H9 (cell line): ENCODE measurements around the gene LPCAT4. TPM values are rescaled to one million over a fixed set of nuclear protein-coding genes. Genes with fewer than 3 reads are reported as not detected.

ENCODE experiments used
- DNase-seq: peaks from one replicate; pipeline ENCODE4 v3.0.0-alpha.2; 2017
- H2AFZ ChIP-seq: one replicate; pipeline ENCODE4 v1.6.1; 2013; ENCODE audit warnings: mild to moderate bottlenecking, low read length, control low read depth, moderate library complexity
- H2AK5ac ChIP-seq: 2 replicates; pipeline ENCODE4 v1.6.1; 2013; ENCODE audit warnings: low read length, control low read depth, mixed read lengths; ENCODE audit not compliant: insufficient read length
- H2BK120ac ChIP-seq: one replicate; pipeline ENCODE4 v1.6.1; 2013; ENCODE audit warnings: low read depth, mild to moderate bottlenecking, low read length, control low read depth, inconsistent platforms; ENCODE audit not compliant: poor library complexity, severe bottlenecking
- H2BK12ac ChIP-seq: 2 replicates; pipeline ENCODE4 v1.6.1; 2013; ENCODE audit warnings: low read length, control low read depth, mixed read lengths, low read depth; ENCODE audit not compliant: insufficient read length
- H2BK15ac ChIP-seq: 2 replicates; pipeline ENCODE4 v1.6.1; 2013; ENCODE audit warnings: low read depth, low read length, control low read depth
- H2BK20ac ChIP-seq: one replicate; pipeline ENCODE4 v1.6.1; 2013; ENCODE audit warnings: low read depth, mild to moderate bottlenecking, low read length, control low read depth, inconsistent platforms; ENCODE audit not compliant: poor library complexity, severe bottlenecking
- H2BK5ac ChIP-seq: 2 replicates; pipeline ENCODE4 v1.6.1; 2013; ENCODE audit warnings: low read length, control low read depth, mixed read lengths; ENCODE audit not compliant: insufficient read length
- H3K14ac ChIP-seq: 2 replicates; pipeline ENCODE4 v1.6.1; 2013; ENCODE audit warnings: low read length, control low read depth; ENCODE audit not compliant: insufficient read depth
- H3K18ac ChIP-seq: 2 replicates; pipeline ENCODE4 v1.6.1; 2013; ENCODE audit warnings: low read depth, mild to moderate bottlenecking, mixed read lengths, low read length, control low read depth; ENCODE audit not compliant: insufficient read length
- H3K23ac ChIP-seq: 2 replicates; pipeline ENCODE4 v1.6.1; 2013; ENCODE audit warnings: low read length, control low read depth, mixed read lengths, low read depth; ENCODE audit not compliant: insufficient read length
- H3K23me2 ChIP-seq: 2 replicates; pipeline ENCODE4 v1.6.1; 2013; ENCODE audit warnings: low read depth, mild to moderate bottlenecking, mixed read lengths, low read length, control low read depth; ENCODE audit not compliant: insufficient read length, poor library complexity, severe bottlenecking
- H3K27ac ChIP-seq: 2 replicates; pipeline ENCODE4 v1.5.1; 2013; ENCODE audit warnings: low read length, control low read depth, mixed read lengths, low read depth; ENCODE audit not compliant: insufficient read length
- H3K27me3 ChIP-seq: 2 replicates; pipeline ENCODE4 v1.6.1; 2013; ENCODE audit warnings: low read length, control low read depth, inconsistent platforms; ENCODE audit not compliant: insufficient read depth
- H3K4ac ChIP-seq: 2 replicates; pipeline ENCODE4 v1.6.1; 2013; ENCODE audit warnings: low read depth, mild to moderate bottlenecking, control low read depth, inconsistent platforms, low read length, moderate library complexity
- H3K4me1 ChIP-seq: 2 replicates; pipeline ENCODE4 v1.6.1; 2013; ENCODE audit warnings: low read length, control low read depth, inconsistent platforms; ENCODE audit not compliant: insufficient read depth
- H3K4me2 ChIP-seq: 2 replicates; pipeline ENCODE4 v1.6.1; 2013; ENCODE audit warnings: low read length, control low read depth, mixed read lengths; ENCODE audit not compliant: insufficient read length, insufficient read depth
- H3K56ac ChIP-seq: 2 replicates; pipeline ENCODE4 v1.6.1; 2013; ENCODE audit warnings: low read depth, mild to moderate bottlenecking, mixed read lengths, low read length, control low read depth; ENCODE audit not compliant: insufficient read length
- H3K79me1 ChIP-seq: 2 replicates; pipeline ENCODE4 v1.6.1; 2013; ENCODE audit warnings: low read depth, mild to moderate bottlenecking, moderate library complexity, low read length, control low read depth, inconsistent platforms; ENCODE audit not compliant: insufficient read depth, poor library complexity, severe bottlenecking
- H3K79me2 ChIP-seq: 2 replicates; pipeline ENCODE4 v1.6.1; 2013; ENCODE audit warnings: low read length, control low read depth, inconsistent platforms; ENCODE audit not compliant: insufficient read depth
- H3K9ac ChIP-seq: 2 replicates; pipeline ENCODE4 v1.6.1; 2013; ENCODE audit warnings: low read length, control low read depth, mixed read lengths; ENCODE audit not compliant: insufficient read length; ENCODE audit errors: extremely low read depth
- H3K9me3 ChIP-seq: one replicate; pipeline ENCODE4 v1.6.1; 2013; ENCODE audit warnings: low read depth, low read length, inconsistent platforms; ENCODE audit not compliant: control insufficient read depth
- H3T11ph ChIP-seq: one replicate; pipeline ENCODE4 v1.6.1; 2013; ENCODE audit warnings: mild to moderate bottlenecking, low read length, control low read depth, inconsistent platforms
- H4K20me1 ChIP-seq: one replicate; pipeline ENCODE4 v1.6.1; 2013; ENCODE audit not compliant: control insufficient read depth, insufficient read length, insufficient read depth
- H4K5ac ChIP-seq: 2 replicates; pipeline ENCODE4 v1.6.1; 2013; ENCODE audit warnings: low read depth, mild to moderate bottlenecking, mixed read lengths, low read length, control low read depth; ENCODE audit not compliant: insufficient read length
- H4K8ac ChIP-seq: replicated peaks from 2 replicates; pipeline ENCODE4 v1.6.1; 2013; ENCODE audit warnings: low read length, control low read depth, mixed read lengths, low read depth; ENCODE audit not compliant: insufficient read length
- H4K91ac ChIP-seq: 2 replicates; pipeline ENCODE4 v1.6.1; 2013; ENCODE audit warnings: low read depth, mild to moderate bottlenecking, moderate library complexity, mixed read lengths, low read length, control low read depth; ENCODE audit not compliant: insufficient read length
- H3K27ac Mint-ChIP-seq, 3 experiments: 2 replicates in 2 of 3; 3 replicates in 1 of 3; pipeline ENCODE4 v1.8.0; 2020 to 2021; ENCODE audit warnings: mixed read lengths in 3 of 3, mild to moderate bottlenecking in 1 of 3, moderate library complexity in 1 of 3
- H3K27me3 Mint-ChIP-seq: 2 replicates; pipeline ENCODE4 v1.8.0; 2021; ENCODE audit warnings: low read depth, mild to moderate bottlenecking, moderate library complexity, mixed read lengths
- H3K36me3 Mint-ChIP-seq, 3 experiments: 2 replicates in 2 of 3; 3 replicates in 1 of 3; pipeline ENCODE4 v1.8.0; 2020 to 2021; ENCODE audit warnings: low read depth in 3 of 3, mixed read lengths in 3 of 3; ENCODE audit not compliant: insufficient read depth in 1 of 3
- H3K4me1 Mint-ChIP-seq, 2 experiments: 2 replicates each; pipeline ENCODE4 v1.8.0; 2020; ENCODE audit warnings: mixed read lengths in 2 of 2
- H3K4me3 Mint-ChIP-seq, 2 experiments: 2 replicates in 1 of 2; 3 replicates in 1 of 2; pipeline ENCODE4 v1.8.0; 2020 to 2021; ENCODE audit warnings: mild to moderate bottlenecking in 2 of 2, mixed read lengths in 2 of 2, moderate library complexity in 1 of 2
- H3K9me3 Mint-ChIP-seq, 2 experiments: 2 replicates in 1 of 2; 3 replicates in 1 of 2; pipeline ENCODE4 v1.8.0; 2020; ENCODE audit warnings: mild to moderate bottlenecking in 2 of 2, mixed read lengths in 2 of 2, moderate library complexity in 1 of 2
- WGBS: extraction: QIAGEN DNeasy Blood & Tissue Kit; methylation state at CpG from one replicate; pipeline ENCODE4 v1.1.7; 2013; ENCODE audit warnings: missing lambda C conversion rate, low lambda C conversion rate, mixed read lengths; ENCODE audit not compliant: insufficient read length; ENCODE audit errors: extremely low coverage; 5-methylcytosine and 5-hydroxymethylcytosine counted together
- total RNA-seq: library from RNA; stranded (reverse); gene quantifications from 2 replicates; pipeline ENCODE4 v1.2.1, GENCODE V29; 2021
- TF ChIP-seq, protein P1 (sequence below): fragments of 200-600 bp; sonication (generic); conservative IDR thresholded peaks from 3 replicates; pipeline ENCODE4 v1.8.0; 2021; ENCODE audit warnings: antibody characterized with exemption, mild to moderate bottlenecking

Gene LPCAT4
- total RNA-seq, 1 experiment from 2014 or later = 71.1 TPM

DNA sequence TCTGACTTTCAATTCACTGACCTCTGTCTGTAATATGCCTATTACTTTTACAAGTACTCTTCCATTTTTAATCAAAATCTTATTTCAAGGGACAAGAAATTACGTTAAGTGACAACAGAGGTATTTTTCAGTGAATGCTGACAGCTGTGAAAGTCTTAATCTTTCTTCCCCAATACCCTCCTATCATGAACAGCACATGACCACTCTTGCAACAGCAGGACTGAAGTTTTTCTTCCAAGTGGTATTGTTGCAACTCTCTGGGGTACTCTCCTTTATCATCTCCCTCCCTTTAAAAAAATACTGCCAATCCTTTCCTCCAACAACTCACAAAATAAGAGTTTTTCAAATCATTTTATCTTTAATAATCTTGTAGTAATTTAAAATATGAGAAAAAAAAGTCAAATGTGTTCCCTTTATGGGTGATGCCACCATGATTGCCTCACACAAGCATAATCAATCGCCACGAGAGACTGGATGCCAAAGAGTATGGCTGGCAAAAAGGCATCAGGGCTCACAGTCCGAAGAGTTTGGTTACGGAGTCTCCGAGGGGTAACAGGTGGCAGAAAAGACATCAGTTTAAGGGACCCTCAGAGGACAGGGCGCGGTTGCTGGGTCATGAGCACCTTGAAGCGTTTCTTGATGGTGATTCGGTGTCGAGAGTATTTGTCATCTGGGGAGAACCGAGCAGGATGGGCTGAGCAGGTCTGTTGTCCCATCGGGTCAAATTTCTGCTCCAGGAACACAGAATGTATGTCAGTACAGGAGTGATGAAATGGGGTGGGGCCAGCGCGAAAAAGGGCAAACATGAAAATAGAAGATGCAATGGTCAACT, 25.4 kb downstream of the LPCAT4 start:
- Histone ChIP-seq H3K79me2 (peaks cover 7% of the 10 kb centered on the region; the same call in 1 of the 2 replicates), H3K56ac (no peak overlapping the region), H3T11ph (no peak overlapping the region), H2AFZ (no peak overlapping the region), H3K18ac (no peak overlapping the region), H3K23ac (no peak overlapping the region), H2BK5ac (no peak overlapping the region), H3K14ac (no peak overlapping the region), H2BK120ac (no peak overlapping the region), H4K20me1 (no peaks in the 10 kb centered on the region), H3K79me1 (peaks cover 3% of the 10 kb centered on the region), H3K4ac (no peak overlapping the region), H3K23me2 (peaks cover 7% of the 10 kb centered on the region), H3K27ac (no peak overlapping the region), H3K4me1 (peaks cover 2% of the 10 kb centered on the region; the same call in 1 of the 2 replicates), H2BK15ac (no peak overlapping the region), H4K8ac (no peak overlapping the region), H3K4me2 (peak overlapping the region; percentile 61), H4K5ac (no peak overlapping the region), H2AK5ac (no peak overlapping the region), H3K9ac (peak overlapping the region; percentile 34), H3K9me3 (no peaks in the 10 kb centered on the region), H2BK20ac (no peak overlapping the region), H2BK12ac (no peak overlapping the region), H3K27me3 (no peaks in the 10 kb centered on the region), H4K91ac (no peak overlapping the region)
- Mint-ChIP-seq H3K9me3 (no peaks in the 10 kb centered on the region), H3K4me1 (peaks cover 15 to 21% of the 10 kb centered on the region in 2 experiments), H3K27ac (peak overlapping the region; percentile 40 to 98 (median 54); a peak in 4 of 7 replicates), H3K36me3 (peaks cover 22 to 25% (median 25%) of the 10 kb centered on the region in 3 experiments), H3K4me3 (peak overlapping the region in 1 of 2 experiments; percentile 57; a peak in 4 of 5 replicates), H3K27me3 (peaks cover 6% of the 10 kb centered on the region)
- WGBS = no CpG with 5 or more reads among the region's 15 CpGs
- TF ChIP-seq, protein P1, sequence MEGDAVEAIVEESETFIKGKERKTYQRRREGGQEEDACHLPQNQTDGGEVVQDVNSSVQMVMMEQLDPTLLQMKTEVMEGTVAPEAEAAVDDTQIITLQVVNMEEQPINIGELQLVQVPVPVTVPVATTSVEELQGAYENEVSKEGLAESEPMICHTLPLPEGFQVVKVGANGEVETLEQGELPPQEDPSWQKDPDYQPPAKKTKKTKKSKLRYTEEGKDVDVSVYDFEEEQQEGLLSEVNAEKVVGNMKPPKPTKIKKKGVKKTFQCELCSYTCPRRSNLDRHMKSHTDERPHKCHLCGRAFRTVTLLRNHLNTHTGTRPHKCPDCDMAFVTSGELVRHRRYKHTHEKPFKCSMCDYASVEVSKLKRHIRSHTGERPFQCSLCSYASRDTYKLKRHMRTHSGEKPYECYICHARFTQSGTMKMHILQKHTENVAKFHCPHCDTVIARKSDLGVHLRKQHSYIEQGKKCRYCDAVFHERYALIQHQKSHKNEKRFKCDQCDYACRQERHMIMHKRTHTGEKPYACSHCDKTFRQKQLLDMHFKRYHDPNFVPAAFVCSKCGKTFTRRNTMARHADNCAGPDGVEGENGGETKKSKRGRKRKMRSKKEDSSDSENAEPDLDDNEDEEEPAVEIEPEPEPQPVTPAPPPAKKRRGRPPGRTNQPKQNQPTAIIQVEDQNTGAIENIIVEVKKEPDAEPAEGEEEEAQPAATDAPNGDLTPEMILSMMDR = no peak
- no peak for DNase-seq
